GM20431 (cell line): ENCODE results near the gene DDX42.

Source experiments
- in situ Hi-C: fragments of 300-500 bp; cut with MseI, MboI; formaldehyde crosslinking; loops from one replicate; pipeline ENCODE4 v1.15.0; 2020; ENCODE audit warnings: low sequenced_read_pairs; ENCODE audit not compliant: unreplicated experiment

DDX42 gene, protein sequence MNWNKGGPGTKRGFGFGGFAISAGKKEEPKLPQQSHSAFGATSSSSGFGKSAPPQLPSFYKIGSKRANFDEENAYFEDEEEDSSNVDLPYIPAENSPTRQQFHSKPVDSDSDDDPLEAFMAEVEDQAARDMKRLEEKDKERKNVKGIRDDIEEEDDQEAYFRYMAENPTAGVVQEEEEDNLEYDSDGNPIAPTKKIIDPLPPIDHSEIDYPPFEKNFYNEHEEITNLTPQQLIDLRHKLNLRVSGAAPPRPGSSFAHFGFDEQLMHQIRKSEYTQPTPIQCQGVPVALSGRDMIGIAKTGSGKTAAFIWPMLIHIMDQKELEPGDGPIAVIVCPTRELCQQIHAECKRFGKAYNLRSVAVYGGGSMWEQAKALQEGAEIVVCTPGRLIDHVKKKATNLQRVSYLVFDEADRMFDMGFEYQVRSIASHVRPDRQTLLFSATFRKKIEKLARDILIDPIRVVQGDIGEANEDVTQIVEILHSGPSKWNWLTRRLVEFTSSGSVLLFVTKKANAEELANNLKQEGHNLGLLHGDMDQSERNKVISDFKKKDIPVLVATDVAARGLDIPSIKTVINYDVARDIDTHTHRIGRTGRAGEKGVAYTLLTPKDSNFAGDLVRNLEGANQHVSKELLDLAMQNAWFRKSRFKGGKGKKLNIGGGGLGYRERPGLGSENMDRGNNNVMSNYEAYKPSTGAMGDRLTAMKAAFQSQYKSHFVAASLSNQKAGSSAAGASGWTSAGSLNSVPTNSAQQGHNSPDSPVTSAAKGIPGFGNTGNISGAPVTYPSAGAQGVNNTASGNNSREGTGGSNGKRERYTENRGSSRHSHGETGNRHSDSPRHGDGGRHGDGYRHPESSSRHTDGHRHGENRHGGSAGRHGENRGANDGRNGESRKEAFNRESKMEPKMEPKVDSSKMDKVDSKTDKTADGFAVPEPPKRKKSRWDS

DNA sequence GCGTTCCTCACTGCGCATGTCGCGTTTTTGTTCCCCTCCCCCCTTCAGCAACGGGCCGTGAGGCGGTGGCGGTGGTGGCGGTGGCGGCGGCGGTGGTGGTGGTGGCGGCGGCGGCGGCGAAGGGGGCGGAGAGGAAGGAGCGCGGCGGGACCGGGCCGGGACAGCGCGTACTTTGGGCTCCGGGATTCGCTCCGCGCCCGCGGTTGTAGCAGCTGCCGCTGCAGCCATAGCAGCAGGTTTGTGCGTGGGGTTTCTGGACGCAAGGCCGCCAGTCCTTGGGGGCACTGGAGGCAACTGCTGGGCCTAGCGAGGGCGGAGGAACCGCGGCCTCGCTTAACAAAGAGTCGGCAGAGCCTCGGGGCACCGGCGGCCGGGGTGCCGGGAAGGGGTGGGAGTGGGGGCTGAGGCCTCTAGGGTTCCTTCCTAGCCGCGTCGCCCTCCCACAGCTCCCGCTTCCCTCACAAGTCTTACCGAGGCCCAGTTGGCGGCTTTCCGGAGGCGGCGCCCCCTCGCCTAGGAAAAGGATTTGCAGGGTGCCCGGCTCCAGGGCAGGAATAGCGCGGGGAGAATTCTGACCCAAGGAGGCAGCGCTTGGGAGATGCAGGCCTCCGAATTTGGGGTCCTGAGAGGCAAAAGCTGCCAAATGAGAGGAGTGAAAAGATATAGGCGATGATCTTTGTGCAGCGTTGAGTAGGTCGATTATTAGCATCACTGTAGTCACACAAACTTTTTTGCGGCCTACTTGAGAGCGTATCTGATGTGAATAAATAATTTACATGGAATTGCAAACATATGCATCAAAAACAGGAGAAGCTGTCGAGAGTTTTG, at the start of gene DDX42:
TSS of gene DDX42 (plus strand) at position 30 of the 828 bp plus-strand sequence. CDS start 12,880 bp downstream, outside the sequence.
- in situ Hi-C loops = no loop called here

DNA sequence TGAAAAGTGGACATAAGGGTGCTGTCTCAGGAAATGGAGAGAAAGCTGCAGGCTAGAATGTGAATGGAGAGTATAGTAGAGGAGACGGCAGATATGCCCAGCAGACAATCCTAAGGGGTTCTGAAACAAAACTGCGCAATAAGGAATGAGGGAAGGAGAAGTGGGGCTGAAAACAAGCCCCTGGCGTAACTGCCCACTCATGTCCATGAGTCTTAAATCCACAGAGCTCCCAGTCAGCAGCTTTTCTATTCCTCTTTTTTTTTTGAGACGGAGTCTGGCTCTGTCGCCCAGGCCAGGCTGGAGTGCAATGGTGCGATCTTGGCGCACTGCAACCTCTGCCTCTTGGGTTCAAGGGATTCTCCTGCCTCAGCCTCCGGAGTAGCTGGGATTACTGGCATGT, 38.3 kb upstream of the DDX42 start:
- in situ Hi-C loops = no loop called here

DNA sequence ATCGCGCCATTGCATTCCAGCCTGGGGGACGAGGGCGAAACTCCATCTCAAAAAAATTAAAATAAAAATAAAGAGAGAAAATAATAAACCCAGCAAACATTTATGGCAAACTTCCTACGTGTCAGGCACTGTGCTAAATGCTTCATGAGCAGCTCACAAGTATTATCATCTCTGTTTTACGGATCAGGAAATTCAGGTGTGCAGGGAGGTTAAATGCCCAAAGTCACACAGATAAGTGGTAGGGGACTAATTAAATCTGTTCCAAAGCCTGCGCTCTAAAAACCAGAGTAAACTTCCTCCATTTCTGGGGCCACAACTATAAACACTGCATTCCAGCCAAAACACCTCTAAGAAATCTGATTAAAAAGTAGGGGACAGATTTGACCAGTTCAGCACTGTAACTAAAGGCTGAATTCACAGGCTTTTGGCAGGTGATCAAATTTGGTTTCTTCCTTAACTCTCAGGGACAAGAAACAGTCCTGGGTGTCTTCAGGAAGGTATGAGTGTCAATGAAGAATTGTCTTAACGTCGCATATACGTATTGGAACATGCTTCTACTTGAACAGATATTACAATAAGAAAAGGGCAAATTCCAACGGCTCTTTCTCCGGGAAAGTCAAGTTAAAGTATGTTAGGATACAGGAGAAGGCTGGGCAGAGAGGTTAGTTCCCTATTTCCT, 33.4 kb upstream of the DDX42 start:
- in situ Hi-C loops = no loop called here

DNA sequence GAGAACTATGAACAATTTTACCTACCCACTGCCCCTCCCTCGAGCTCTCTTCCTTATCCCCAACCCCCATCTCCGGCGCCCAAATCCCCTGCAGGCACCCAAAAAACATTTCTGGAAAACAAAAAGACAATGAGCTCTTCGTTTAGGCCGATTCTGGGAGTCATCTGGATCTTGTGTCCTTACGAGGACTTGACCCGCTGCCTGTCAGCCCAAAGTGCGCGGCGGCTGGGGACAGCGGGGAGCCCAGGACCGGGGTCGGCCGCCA, 32.9 kb upstream of the DDX42 start:
- in situ Hi-C loops = no loop called here

DNA sequence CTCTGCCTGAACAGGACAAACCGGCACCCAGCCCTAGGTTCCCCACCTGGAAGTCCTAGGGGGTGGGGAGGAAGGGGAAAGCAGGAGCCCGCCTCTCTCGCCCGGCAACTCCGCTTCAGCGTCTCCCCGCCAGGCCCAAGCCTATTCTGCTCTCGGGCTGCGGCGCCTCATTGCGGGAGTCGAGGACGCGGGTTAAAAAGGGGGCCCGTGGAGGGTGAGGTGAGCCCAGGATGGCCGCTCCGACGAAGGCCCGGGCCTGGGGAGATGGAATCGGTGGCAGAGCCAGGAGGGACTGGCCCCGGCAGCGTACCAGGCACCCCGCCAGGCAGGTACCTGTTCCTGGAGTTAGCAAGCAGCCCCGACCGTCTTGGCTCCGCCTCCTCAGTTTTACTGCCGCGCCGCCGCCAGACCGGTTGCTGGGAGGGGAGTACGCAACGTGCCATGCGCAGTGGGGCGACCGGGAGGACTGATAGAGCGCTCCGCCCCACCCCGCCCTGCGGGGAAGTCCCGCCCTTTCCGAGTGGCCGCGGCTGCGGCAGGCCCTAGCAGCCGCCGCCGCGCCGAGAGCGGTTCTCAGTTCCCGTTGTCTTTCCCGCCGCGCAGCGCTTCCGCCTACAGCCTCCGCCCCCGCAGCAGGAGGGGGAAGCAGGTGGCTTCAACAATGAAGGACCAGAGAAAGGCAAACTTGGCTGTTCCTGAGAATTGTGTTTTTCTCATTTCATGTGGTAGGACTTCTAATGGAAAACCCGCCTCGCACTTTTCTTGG, 32.4 kb upstream of the DDX42 start, which contains the start of gene STRADA:
TSS of gene STRADA (minus strand) at position 392 of the 766 bp plus-strand sequence. CDS start 13,430 bp downstream, outside the sequence.
- in situ Hi-C loops = no loop called here

DNA sequence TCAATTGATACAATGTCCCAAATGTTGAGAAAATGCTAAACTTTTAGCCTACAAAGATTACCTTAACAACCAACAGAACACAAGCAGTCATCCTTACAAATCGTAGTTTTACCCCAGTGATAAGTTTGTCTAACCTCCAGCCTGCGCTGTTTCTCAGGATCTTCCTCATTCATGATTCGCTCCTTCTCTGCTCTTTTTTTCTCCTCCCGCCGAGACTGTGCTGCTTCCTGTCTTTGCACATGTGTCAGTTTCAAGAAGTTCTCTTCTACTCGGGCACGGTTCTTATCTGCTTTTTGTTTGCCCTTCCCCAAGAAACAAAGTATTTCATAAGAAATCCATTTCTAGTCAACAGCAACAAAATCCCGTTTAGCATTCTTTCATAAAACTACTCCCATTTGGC, 22.2 kb upstream of the DDX42 start:
- in situ Hi-C loops = no loop called here

DNA sequence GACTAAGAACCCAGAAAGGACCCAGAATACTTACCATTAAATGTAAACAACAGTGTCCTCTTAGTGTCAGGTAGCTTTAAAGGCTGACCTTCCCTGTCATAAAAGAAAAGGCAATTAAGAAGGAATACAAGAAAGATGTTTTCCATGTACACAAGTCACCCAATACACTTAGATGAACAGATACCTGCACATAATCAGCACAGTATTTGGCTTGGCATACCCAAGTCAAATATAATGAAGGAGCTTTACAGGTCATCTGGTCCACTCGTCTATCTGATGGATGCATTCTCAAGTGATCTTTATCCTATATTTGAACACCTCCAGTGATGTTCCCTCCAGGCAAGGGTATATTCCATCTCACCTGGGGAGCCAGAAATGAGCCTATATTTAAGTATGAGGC, 21.3 kb upstream of the DDX42 start:
- in situ Hi-C loops = no loop called here

DNA sequence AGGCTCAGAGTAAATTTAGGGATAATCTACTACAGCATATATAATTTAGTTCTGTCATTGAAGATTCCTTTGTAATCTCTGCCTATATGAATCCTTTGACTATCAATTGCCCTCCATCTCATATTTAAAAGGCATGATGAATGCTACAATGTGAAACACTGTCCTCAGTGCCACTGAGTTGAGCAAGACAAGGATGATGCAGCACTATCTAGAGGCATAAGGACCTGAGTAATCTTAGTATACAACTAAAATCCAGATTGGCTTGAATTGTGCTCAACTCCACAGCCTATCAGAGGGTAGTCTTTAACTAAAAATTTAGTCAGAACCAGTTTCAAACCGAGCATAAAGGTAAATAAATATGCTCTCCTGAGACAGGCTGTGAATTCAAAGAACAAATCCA, 20.8 kb upstream of the DDX42 start:
- in situ Hi-C loops = no loop called here

DNA sequence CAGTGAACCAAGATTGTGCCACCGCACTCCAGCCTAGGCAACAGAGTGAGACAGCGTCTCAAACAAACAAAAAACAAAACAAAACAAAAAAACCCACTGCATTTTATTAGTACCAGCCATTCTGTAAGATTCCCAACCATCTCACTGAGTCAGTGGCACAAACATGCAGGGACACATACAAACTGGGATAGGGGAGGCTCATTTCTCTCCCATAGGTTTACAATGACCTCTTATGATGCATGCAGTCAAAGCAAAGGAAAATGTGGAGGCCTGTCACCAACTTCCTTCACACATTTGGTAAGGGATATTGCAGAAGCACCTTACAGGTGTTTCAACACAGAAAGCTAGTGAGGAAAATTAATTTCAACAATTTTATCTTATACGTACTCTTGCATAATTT, 19.9 kb upstream of the DDX42 start:
- in situ Hi-C loops = no loop called here

DNA sequence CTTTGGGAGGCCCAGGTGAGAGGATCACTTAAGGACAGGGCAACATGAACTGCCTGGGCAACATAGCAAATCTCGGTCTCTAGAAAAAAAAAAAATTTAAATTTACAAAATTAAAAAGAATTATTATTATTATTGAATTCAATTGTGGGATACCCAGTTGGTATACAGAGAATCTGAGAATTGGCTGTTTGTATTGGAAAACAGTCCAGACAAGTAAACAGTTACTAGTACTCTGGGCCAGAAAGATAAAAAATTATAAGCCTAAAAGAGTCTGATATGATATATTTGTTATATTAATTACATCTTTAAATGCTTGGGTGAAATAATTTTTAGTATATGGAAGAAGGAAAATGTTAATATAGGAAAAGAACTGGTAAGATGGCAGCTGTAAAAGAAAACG, 15.5 kb upstream of the DDX42 start:
- in situ Hi-C loops = no loop called here

DNA sequence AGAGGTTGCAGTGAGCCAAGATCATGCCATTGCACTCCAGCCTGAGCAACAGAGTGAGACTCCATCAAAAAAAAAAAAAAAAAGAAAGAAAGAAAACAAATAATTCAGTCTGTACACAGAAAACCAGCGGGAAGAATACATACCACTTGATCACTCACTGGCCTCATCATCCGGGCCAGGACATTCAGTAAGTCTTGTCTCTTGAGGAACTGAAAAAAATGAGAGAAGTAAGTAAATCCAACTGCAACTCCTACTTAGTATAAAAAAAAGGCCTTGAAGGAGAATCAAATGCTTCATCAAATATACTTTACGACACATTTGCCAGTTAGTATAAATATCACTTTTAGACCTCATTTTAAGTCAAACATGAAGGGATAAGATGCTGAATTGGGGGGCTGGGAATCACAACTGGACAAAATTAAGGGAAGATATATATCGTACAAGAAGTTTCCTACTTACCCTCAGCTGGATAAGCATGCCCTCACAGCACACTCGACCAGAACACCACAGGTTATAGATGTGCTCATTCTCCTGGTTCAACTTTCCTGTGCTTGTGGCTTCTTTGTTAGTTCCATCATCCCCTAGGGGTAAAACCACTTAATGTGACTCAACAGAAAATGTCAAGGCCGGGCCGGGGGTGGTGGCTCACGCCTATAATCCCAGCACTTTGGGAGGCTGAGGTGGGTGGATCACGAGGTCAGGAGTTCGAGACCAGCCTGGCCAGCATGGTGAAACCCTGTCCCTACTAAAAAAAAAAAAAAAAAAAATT, 13.0 kb upstream of the DDX42 start:
- in situ Hi-C loops = no loop called here

DNA sequence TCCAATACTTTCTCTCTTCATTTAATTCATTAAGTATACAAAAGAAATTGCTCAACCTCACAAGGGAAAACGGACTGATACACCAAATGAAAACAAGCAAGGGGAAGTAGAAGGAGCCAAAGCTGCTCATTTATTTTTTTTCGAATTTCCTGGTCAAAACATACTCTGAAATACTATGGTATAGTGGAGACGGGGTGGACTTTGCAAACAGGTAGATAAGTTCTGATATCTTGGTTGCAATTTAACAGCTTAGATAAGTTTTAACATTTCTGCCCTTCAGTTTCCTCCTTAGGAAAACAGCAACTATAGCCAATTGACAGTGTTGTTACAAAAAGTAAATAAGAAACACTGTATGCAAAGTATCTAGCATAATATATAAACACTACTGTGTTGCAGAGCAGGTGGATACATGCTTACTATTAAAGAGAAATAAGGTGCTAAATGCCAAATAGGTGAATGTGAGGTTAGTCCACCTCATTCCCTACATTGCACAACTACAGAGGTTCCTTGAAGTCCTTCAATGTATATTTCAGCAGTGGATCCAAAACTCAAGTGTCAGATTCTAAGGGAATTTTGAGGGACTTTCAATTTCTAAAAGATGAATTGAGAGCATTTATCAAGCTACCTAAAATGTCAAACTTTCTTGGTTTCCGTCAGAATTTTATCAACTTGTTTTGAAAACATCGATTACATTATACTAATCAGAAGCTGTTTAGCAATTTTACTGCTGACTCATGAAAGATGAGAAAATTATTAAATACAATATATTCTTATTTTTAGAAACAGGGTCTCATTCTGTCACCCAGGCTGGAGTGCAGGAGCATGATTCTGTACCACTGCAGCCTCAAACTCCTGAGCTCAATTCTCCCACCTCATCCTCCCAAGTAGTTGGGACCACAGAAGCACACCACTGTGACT, 11.6 kb upstream of the DDX42 start:
- in situ Hi-C loops = no loop called here

DNA sequence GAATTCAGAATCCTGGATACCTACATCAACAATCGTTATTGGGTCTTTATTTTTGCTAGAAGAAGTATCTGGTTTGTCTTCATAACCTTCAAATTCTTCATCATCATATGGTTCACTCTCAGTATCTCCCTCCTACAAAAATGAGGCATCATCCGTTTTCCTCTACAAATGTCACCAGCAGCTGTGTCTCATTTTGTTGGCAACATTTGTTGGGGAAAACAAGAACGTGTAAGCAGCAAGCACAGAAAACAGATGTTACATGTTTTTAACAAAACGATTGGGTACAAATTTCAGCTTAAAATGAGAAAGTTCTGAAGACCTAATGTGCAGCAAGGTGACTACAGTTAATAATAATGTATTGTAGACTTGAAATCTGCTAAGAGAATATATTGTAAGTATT, 9.3 kb upstream of the DDX42 start:
- in situ Hi-C loops = no loop called here

DNA sequence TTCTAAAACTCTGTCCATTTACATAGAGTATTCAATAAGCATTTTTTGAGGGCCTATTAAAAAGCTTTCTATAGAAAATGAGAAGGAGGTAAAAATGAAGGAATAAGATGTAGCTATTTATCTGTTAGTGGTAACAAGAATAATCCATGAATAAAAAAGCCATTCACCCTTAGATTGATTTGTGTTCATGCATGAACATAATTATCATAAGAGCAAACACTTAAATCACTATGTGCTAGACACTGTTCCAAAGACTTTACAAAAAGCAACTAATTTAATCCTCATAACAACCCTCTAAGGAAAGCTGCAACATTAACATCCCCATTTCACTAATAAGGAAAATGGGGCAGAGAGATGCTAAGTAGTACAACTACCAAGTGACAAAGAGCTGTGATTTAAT, 7.2 kb upstream of the DDX42 start:
- in situ Hi-C loops = no loop called here

DNA sequence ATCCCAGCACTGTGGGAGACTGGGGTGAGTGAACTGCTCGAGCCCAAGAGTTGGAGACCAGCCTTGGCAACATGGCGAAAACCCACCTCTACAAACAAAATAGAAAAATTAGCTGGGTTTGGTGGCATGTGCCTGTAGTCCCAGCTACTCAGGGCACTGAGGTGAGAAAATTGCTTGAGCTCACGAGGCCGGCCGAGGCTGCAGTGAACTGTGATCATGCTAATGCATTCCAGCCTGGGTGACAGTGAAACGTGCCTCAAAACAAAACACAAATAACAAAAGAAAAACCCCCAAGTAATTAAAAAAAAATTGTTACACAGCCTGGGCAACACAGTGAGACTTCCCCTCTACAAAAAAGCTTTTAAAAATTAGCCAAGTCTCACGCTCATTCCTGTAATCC, 5.5 kb upstream of the DDX42 start:
- in situ Hi-C loops = no loop called here

DNA sequence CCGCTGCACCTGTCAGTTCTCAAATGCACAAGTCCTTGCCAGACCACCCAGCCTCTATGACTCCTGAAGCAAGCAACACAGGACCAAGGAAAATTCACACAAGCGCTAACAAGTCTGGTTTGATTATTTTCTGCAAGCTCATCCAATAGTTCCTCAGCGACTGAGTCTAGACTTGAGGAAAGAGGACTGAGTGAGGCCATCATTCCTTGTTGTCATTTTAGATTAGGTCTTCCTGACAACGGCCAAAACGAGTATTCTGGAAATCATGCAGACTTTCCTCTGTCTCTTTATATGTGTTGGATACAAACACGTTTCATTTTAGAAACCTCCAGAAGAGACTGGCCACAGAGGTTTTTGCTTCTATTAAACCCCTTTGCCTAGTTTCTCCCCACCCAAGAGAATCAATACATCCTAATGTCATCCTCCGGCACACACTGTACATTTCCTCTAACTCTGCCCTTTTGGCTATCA, 1.1 kb upstream of the DDX42 start:
- in situ Hi-C loops = no loop called here
